HCT116 (cell line): ENCODE measurements around the gene PKIB. TPM values are rescaled to one million over a fixed set of nuclear protein-coding genes. Genes with fewer than 3 reads are reported as not detected.

Experiments
- ATAC-seq: fragments of 200-7000 bp; cut with Tn5 transposase; 2 replicates; pipeline ENCODE4 v1.9.1; 2020; ENCODE audit warnings: mild to moderate bottlenecking, moderate library complexity
- BruUV-seq: library from RNA; stranded (reverse); fragments of 400-500 nt; replicated peaks from 2 replicates; lab custom pipeline; 2021; lab: Mats Ljungman, UMichigan
- CTCF ChIA-PET: fragments of 300-600 bp; sonication (Branson Sonifier 250); formaldehyde crosslinking; loops from one replicate; lab custom pipeline; 2021; ENCODE audit warnings: antibody characterized with exemption; lab: Charles Lee
- POLR2A ChIA-PET: fragments of 300-600, 350-600 bp; sonication (Branson Sonifier 250); formaldehyde crosslinking; loops from one replicate; lab custom pipeline; 2021; ENCODE audit warnings: antibody characterized with exemption; lab: Charles Lee
- RAD21 ChIA-PET, 2 experiments: fragments of 300-600 bp; sonication (Branson Sonifier 250); formaldehyde crosslinking; loops; one replicate each; lab custom pipeline; 2023; ENCODE audit warnings: low total read pairs in 2 of 2; ENCODE audit not compliant: uncharacterized antibody in 2 of 2, unreplicated experiment in 2 of 2, low non-redundant PET in 1 of 2; lab: Charles Lee
- DNase-seq: peaks from one replicate; pipeline ENCODE4 v3.0.0-alpha.2; 2010; ENCODE audit warnings: low read depth, low spot score
- H2AFZ ChIP-seq: fragments of 200-600 bp; shearing (Covaris generic), sonication (generic); 2 replicates; pipeline ENCODE4 v1.6.1; 2017; ENCODE audit warnings: low read depth, mixed run types, mixed read lengths, antibody characterized with exemption, low read length; ENCODE audit not compliant: poor library complexity, severe bottlenecking
- H3K27ac ChIP-seq: 2 replicates; pipeline ENCODE4 v1.5.1; 2012; ENCODE audit warnings: low read depth, low read length
- H3K27me3 ChIP-seq: fragments of 200-600 bp; sonication (generic); 2 replicates; pipeline ENCODE4 v1.6.1; 2016; ENCODE audit warnings: mixed run types, low read length, mixed read lengths; ENCODE audit not compliant: insufficient read depth
- H3K36me3 ChIP-seq, 2 experiments: fragments of 200-500 bp in 1 of 2; fragments of 200-600 bp in 1 of 2; sonication (Bioruptor generic) in 1 of 2; sonication (generic) in 1 of 2; 2 replicates each; pipeline versions ENCODE4 v1.5.1 to v1.6.1; 2014 to 2016; ENCODE audit warnings: low read length in 2 of 2, inconsistent platforms in 1 of 2, mixed read lengths in 1 of 2, mixed run types in 1 of 2; ENCODE audit not compliant: insufficient read depth in 2 of 2, control insufficient read depth in 1 of 2
- H3K4me1 ChIP-seq, 2 experiments: fragments of 200-600 bp in 1 of 2; sonication (generic) in 1 of 2; 2 replicates each; pipeline versions ENCODE4 v1.5.1 to v1.6.1; 2012 to 2017; ENCODE audit warnings: low read length in 2 of 2, inconsistent platforms in 1 of 2, mild to moderate bottlenecking in 1 of 2, mixed read lengths in 1 of 2, mixed run types in 1 of 2, moderate library complexity in 1 of 2; ENCODE audit not compliant: insufficient read depth in 2 of 2, control insufficient read depth in 1 of 2
- H3K4me2 ChIP-seq: fragments of 200-600 bp; sonication (generic); 2 replicates; pipeline ENCODE4 v1.6.1; 2017; ENCODE audit warnings: mixed run types, low read length, mixed read lengths
- H3K4me3 ChIP-seq, 2 experiments: fragments of 200-600 bp in 1 of 2; sonication (generic) in 1 of 2; replicated peaks in 1 of 2; 2 replicates each; pipeline ENCODE4 v1.5.1; 2011 to 2016; ENCODE audit warnings: low read length in 2 of 2, control low read depth in 1 of 2, low read depth in 1 of 2, mild to moderate bottlenecking in 1 of 2, mixed read lengths in 1 of 2, mixed run types in 1 of 2
- H3K79me2 ChIP-seq: fragments of 200-600 bp; sonication (generic); 2 replicates; pipeline ENCODE4 v1.6.1; 2017; ENCODE audit warnings: mild to moderate bottlenecking, mixed run types, low read length, moderate library complexity, mixed read lengths; ENCODE audit not compliant: insufficient read depth
- H3K9ac ChIP-seq: fragments of 200-600 bp; sonication (generic); 2 replicates; pipeline ENCODE4 v1.6.1; 2016; ENCODE audit warnings: low read length, mixed read lengths
- H3K9me2 ChIP-seq: fragments of 200-600 bp; sonication (generic), shearing (Covaris generic); 2 replicates; pipeline ENCODE4 v1.6.1; 2017; ENCODE audit warnings: mixed run types, mild to moderate bottlenecking, moderate library complexity; ENCODE audit not compliant: insufficient read depth
- H3K9me3 ChIP-seq, 2 experiments: fragments of 200-500 bp in 1 of 2; fragments of 200-600 bp in 1 of 2; sonication (Bioruptor generic) in 1 of 2; sonication (generic) in 1 of 2; 2 replicates each; pipeline ENCODE4 v1.6.1; 2014 to 2017; ENCODE audit warnings: low read length in 2 of 2, mixed read lengths in 2 of 2, inconsistent platforms in 1 of 2, low read depth in 1 of 2, mild to moderate bottlenecking in 1 of 2, mixed run types in 1 of 2, moderate library complexity in 1 of 2; ENCODE audit not compliant: control insufficient read depth in 1 of 2, insufficient read depth in 1 of 2
- H4K20me1 ChIP-seq: fragments of 200-600 bp; sonication (generic), shearing (Covaris generic); 2 replicates; pipeline ENCODE4 v1.6.1; 2017; ENCODE audit warnings: mixed run types, mild to moderate bottlenecking, moderate library complexity; ENCODE audit not compliant: insufficient read depth
- EGR1 ChIP-seq: IDR thresholded peaks from 2 replicates; pipeline ENCODE4 v1.6.1; 2012; ENCODE audit warnings: low read depth
- EZH2 ChIP-seq: fragments of 200-600 bp; sonication (generic); IDR thresholded peaks from 2 replicates; pipeline ENCODE4 v1.6.1; 2017; ENCODE audit warnings: antibody characterized with exemption, mixed run types
- EZH2phosphoT487 ChIP-seq: fragments of 200-600 bp; IDR thresholded peaks from 2 replicates; pipeline ENCODE4 v1.6.1; 2018; ENCODE audit warnings: antibody characterized with exemption, borderline replicate concordance
- POLR2A ChIP-seq: IDR thresholded peaks from 2 replicates; pipeline ENCODE4 v1.7.0; 2011; ENCODE audit warnings: borderline replicate concordance; ENCODE audit not compliant: insufficient read depth, insufficient read length; ENCODE audit errors: extremely low read depth
- RAD21 ChIP-seq: IDR thresholded peaks from 2 replicates; pipeline ENCODE4 v1.6.1; 2012; ENCODE audit warnings: low read depth, mild to moderate bottlenecking
- SRF ChIP-seq: IDR thresholded peaks from 2 replicates; pipeline ENCODE4 v1.6.1; 2012; ENCODE audit warnings: low read depth
- TCF7L2 ChIP-seq: IDR thresholded peaks from 2 replicates; pipeline ENCODE4 v1.7.0; 2011; ENCODE audit warnings: borderline replicate concordance, inconsistent platforms; ENCODE audit not compliant: insufficient read depth, insufficient read length; ENCODE audit errors: extremely low read depth
- ZFX ChIP-seq: fragments of 450-650 bp; IDR thresholded peaks from 2 replicates; pipeline ENCODE4 v1.6.1; 2017
- intact Hi-C: fragments of 100-400 bp; cut with micrococcal nuclease; formaldehyde crosslinking; loops from 2 replicates; pipeline ENCODE4 v1.10.0; 2022
- total RNA-seq: library from RNA; stranded (reverse); gene quantifications from one replicate; pipeline ENCODE4 v1.2.1, GENCODE V29; 2021; ENCODE audit not compliant: unreplicated experiment
- TF ChIP-seq, protein P1 (sequence below): IDR thresholded peaks from 2 replicates; pipeline ENCODE4 v1.6.1; 2012; ENCODE audit warnings: low read depth

PKIB gene
- total RNA-seq, 1 experiment from 2014 or later: 24.0 TPM

DNA sequence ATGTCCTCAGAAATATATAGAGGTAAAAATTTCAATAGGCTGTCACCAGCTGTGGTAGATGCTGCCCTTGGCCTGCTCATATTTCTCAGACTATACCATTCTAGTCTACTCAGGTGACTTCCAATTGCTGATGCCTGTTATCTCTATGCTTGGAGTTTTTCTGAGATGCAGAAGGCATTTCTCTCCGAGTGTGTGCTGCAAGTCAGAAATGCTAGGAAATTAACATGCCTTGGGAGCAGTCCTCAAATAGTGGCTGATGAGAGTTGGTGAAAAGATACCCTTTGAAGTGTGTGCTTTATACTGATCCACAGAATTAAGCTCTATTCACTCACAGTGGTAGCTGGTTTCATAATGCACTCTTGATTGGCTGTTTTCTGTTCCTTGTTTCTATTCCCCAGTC lies 43.2 kb upstream of the PKIB start:
- Histone ChIP-seq H4K20me1 (no peaks in the 10 kb centered on the region), H3K9me3 (no peaks in the 10 kb centered on the region), H3K36me3 (no peaks in the 10 kb centered on the region), H3K79me2 (no peaks in the 10 kb centered on the region), H2AFZ (no peak overlapping the region), H3K27me3 (no peaks in the 10 kb centered on the region), H3K4me2 (no peak overlapping the region), H3K4me3 (no peak overlapping the region), H3K9me2 (no peaks in the 10 kb centered on the region), H3K4me1 (peaks cover 4 to 13% of the 10 kb centered on the region in 2 experiments; a peak in 2 of 4 replicates), H3K9ac (no peak overlapping the region), H3K27ac (no peak overlapping the region)
- TF ChIP-seq SRF: no peak
- no peak for TF ChIP-seq POLR2A
- TF ChIP-seq TCF7L2: no peak
- TF ChIP-seq EGR1: no peak
- TF ChIP-seq ZFX: no peak
- TF ChIP-seq, protein P1, sequence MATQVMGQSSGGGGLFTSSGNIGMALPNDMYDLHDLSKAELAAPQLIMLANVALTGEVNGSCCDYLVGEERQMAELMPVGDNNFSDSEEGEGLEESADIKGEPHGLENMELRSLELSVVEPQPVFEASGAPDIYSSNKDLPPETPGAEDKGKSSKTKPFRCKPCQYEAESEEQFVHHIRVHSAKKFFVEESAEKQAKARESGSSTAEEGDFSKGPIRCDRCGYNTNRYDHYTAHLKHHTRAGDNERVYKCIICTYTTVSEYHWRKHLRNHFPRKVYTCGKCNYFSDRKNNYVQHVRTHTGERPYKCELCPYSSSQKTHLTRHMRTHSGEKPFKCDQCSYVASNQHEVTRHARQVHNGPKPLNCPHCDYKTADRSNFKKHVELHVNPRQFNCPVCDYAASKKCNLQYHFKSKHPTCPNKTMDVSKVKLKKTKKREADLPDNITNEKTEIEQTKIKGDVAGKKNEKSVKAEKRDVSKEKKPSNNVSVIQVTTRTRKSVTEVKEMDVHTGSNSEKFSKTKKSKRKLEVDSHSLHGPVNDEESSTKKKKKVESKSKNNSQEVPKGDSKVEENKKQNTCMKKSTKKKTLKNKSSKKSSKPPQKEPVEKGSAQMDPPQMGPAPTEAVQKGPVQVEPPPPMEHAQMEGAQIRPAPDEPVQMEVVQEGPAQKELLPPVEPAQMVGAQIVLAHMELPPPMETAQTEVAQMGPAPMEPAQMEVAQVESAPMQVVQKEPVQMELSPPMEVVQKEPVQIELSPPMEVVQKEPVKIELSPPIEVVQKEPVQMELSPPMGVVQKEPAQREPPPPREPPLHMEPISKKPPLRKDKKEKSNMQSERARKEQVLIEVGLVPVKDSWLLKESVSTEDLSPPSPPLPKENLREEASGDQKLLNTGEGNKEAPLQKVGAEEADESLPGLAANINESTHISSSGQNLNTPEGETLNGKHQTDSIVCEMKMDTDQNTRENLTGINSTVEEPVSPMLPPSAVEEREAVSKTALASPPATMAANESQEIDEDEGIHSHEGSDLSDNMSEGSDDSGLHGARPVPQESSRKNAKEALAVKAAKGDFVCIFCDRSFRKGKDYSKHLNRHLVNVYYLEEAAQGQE: no peak
- ChIA-PET CTCF (no interaction called here), POLR2A (no interaction called here), RAD21 (no interaction called here)
- DNase-seq (no peak), ATAC-seq (no peak)
- intact Hi-C loops: no loop called here
- no TSS peak for BruUV-seq

DNA sequence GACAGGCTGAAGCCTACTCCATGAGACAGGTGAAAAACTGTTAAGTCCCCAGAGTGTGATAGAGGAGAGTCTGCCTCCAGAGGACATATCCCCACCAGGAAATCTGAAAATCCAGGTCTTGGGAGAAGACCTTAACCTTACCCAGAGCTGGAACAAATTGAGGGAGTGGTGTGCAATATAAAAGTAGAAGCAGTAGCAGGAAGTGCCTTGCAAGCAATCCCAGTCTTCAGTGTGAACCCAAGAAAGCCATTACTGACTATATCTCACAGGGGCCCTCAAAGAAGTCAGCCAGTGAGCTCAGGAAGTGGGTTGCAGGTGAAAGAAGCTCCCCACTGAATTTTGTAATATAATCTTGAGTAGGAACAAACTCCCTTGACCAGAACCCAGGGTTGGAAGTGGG lies 41.9 kb upstream of the PKIB start:
- Histone ChIP-seq H3K4me2 (no peak overlapping the region), H3K4me1 (peaks cover 4 to 13% of the 10 kb centered on the region in 2 experiments; a peak in 2 of 4 replicates), H4K20me1 (no peaks in the 10 kb centered on the region), H3K9me2 (no peaks in the 10 kb centered on the region), H3K4me3 (no peak overlapping the region), H3K9ac (no peak overlapping the region), H3K36me3 (no peaks in the 10 kb centered on the region), H3K9me3 (no peaks in the 10 kb centered on the region), H3K27me3 (no peaks in the 10 kb centered on the region), H3K79me2 (no peaks in the 10 kb centered on the region), H2AFZ (no peak overlapping the region), H3K27ac (no peak overlapping the region)
- TF ChIP-seq EZH2 (no peak), ZFX (no peak), EZH2phosphoT487 (no peak), RAD21 (no peak)
- TF ChIP-seq, protein P1: no peak
- ChIA-PET CTCF (no interaction called here), POLR2A (no interaction called here), RAD21 (no interaction called here)
- ATAC-seq (no peak; the same call in 1 of the 2 replicates), DNase-seq (no peak)
- intact Hi-C loops: no loop called here
- no TSS peak for BruUV-seq
